ENCODE results near the gene CTXN1.

- no peak for TF ChIP-seq MAX (IDR thresholded peaks at IDR 0.05; ENCODE audit: low read depth)
- TF ChIP-seq TCF12 (IDR thresholded peaks at IDR 0.05): no peak
- TF ChIP-seq PBX3 (IDR thresholded peaks at IDR 0.05): no peak
- TF ChIP-seq EP300 (IDR thresholded peaks at IDR 0.05; ENCODE audit: borderline replicate concordance in 1 of 2, low read depth in 1 of 2, low read length in 1 of 2): no peak
- TF ChIP-seq CTCF (IDR thresholded peaks at IDR 0.05): no peak
These were observed 13.7 kb downstream of the CTXN1 start for GRCh38 chr19:7912144-7912696.

All from SK-N-SH (cell line).